Upper lobe of left lung (tissue), 6 donors: ENCODE data around the gene PAX2. TPM values are rescaled to one million over a fixed set of nuclear protein-coding genes. Genes with fewer than 3 reads are reported as not detected.

Source experiments
- ATAC-seq, 2 donors: fragments of 200-7000 bp; cut with Tn5 transposase; one replicate each; pipeline ENCODE4 v1.9.1; 2022; ENCODE audit warnings: mild to moderate bottlenecking in 2 of 2, moderate library complexity in 2 of 2; ENCODE audit not compliant: low FRiP score in 2 of 2
- DNase-seq, 2 donors: peaks; one replicate each; pipeline ENCODE4 v3.0.0-alpha.2; 2019 to 2020
- H3K27ac ChIP-seq, 4 donors: fragments of 200-600 bp; sonication (generic); one replicate each; pipeline ENCODE4 v1.5.1; 2016 to 2019
- H3K27me3 ChIP-seq, 4 donors: fragments of 200-600 bp; sonication (generic); one replicate each; pipeline ENCODE4 v1.5.1; 2017 to 2019
- H3K36me3 ChIP-seq, 4 donors: fragments of 200-600 bp; sonication (generic); one replicate each; pipeline ENCODE4 v1.5.1; 2016 to 2019
- H3K4me1 ChIP-seq, 4 donors: fragments of 200-600 bp; sonication (generic); one replicate each; pipeline ENCODE4 v1.5.1; 2018 to 2019
- H3K4me3 ChIP-seq, 4 donors: fragments of 200-600 bp; sonication (generic); one replicate each; pipeline ENCODE4 v1.5.1; 2017 to 2019; ENCODE audit warnings: mild to moderate bottlenecking in 2 of 4, moderate library complexity in 1 of 4
- H3K9me3 ChIP-seq, 4 donors: fragments of 200-600 bp; sonication (generic); one replicate each; pipeline ENCODE4 v1.5.1; 2018 to 2019
- EP300 ChIP-seq, 4 donors: sonication (generic); formaldehyde crosslinking; IDR thresholded peaks; one replicate each; pipeline ENCODE4 v1.5.1; 2017; ENCODE audit warnings: antibody characterized with exemption in 4 of 4, control low read depth in 2 of 4
- POLR2A ChIP-seq, 4 donors: fragments of 450-650 bp; IDR thresholded peaks; one replicate each; pipeline ENCODE4 v1.5.1; 2016 to 2017; ENCODE audit warnings: antibody characterized with exemption in 4 of 4, mild to moderate bottlenecking in 2 of 4
- POLR2AphosphoS5 ChIP-seq, 2 donors: sonication (generic); formaldehyde crosslinking; IDR thresholded peaks; one replicate each; pipeline ENCODE4 v1.5.1; 2017; ENCODE audit warnings: antibody characterized with exemption in 2 of 2
- WGBS, 2 donors: methylation state at CpG; one replicate each; pipeline ENCODE4 v1.1.5; 2017 to 2018; 5-methylcytosine and 5-hydroxymethylcytosine counted together
- total RNA-seq, 6 donors: library from RNA; depleted of rRNA in 4 of 6; stranded (reverse); fragments of >200 nt in 4 of 6; gene quantifications; one replicate each; pipeline versions ENCODE4 v1.1.0 to v1.2.1, GENCODE V29; 2016 to 2021
- TF ChIP-seq, protein P1 (sequence below), 6 experiments: fragments of 450-650 bp in 4 of 6; fragments of 200-600 bp in 2 of 6; sonication (generic) in 2 of 6; IDR thresholded peaks; one replicate each; pipeline ENCODE4 v1.5.1; 2016 to 2019; ENCODE audit warnings: antibody characterized with exemption in 6 of 6
- donor health status: DM: no; HTN: no; CAD: no; lungs with moderate emphysema.
- donor health status: DM: no; HTN: yes; CAD: no; lungs with severe emphysema.

PAX2 gene
- total RNA-seq, 6 donors from 2014 or later: 0.07 TPM; not detected in 5

DNA sequence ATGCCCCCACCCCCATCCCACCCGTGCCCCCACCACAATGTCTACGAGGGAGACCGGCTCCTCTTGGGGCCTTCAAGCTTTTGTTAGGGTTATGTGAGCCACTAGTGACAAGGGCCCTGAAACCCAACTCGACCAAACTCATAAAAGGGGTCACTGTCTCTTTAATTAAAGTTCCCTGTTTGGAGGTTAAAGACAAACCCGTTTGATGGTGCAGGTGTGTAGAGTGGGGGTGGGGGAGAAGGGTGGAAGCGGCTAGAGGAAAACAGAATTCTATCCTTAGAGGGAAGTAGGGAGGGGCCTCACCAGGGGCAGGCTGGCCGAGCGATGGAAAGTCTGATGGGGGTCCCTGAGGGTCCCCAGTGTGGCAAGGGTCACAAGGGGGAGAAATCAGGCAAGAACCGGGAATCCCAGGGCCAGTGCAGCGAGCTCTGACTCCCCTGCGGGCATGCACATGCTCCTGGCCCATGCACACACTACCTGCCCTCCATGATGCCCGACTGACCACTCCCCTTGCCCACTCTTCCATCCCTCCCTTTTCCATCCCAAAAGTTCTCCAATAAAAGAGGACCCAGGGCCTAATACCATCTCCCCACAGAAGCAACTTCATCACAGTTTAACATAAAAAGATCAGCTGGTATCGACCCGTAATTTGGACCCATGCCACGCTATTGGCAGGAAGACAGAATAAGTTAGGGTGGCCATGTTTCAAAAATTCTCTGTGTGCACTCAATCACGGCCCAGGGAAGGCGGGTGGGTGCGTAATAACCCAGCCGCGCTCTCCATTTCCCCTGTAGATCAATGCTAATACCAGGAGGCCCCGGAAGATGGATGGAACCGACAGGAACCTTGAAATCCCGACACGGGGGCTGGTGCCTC is 131.4 kb downstream of the PAX2 start:
- no peak for TF ChIP-seq POLR2A (IDR thresholded peaks at IDR 0.05)
- TF ChIP-seq, protein P1, sequence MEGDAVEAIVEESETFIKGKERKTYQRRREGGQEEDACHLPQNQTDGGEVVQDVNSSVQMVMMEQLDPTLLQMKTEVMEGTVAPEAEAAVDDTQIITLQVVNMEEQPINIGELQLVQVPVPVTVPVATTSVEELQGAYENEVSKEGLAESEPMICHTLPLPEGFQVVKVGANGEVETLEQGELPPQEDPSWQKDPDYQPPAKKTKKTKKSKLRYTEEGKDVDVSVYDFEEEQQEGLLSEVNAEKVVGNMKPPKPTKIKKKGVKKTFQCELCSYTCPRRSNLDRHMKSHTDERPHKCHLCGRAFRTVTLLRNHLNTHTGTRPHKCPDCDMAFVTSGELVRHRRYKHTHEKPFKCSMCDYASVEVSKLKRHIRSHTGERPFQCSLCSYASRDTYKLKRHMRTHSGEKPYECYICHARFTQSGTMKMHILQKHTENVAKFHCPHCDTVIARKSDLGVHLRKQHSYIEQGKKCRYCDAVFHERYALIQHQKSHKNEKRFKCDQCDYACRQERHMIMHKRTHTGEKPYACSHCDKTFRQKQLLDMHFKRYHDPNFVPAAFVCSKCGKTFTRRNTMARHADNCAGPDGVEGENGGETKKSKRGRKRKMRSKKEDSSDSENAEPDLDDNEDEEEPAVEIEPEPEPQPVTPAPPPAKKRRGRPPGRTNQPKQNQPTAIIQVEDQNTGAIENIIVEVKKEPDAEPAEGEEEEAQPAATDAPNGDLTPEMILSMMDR (IDR thresholded peaks at IDR 0.05): no peak
- no peak for TF ChIP-seq EP300 (IDR thresholded peaks at IDR 0.05)
- no peak for TF ChIP-seq POLR2AphosphoS5 (IDR thresholded peaks at IDR 0.05)

DNA sequence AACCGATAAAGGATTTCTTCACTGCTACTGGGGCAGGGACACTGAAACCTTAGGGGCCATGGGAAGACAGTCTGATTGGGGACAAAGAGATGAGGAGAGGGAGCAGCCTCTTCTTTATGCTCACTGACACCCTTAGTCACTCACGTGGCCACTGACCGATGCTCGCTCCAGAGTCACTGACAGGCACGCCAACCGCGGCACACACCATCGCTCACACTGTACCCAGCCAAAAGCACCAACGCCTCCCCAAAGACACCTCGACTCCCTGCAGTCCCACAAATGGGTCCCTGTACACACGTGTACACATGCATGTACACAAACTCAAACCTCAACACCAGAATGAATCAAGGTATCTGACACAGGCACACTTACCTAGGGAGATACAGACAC is 132.1 kb downstream of the PAX2 start:
- WGBS, 2 donors: 72 to 91% methylated on average over 10 to 11 of the region's 11 CpGs
- no peaks in the 10 kb centered on the region for H3K9me3 ChIP-seq
- peaks cover 0 to 11% (median 2%) of the 10 kb centered on the region in 4 donors for H3K4me1 ChIP-seq
- H3K27me3 ChIP-seq: no peaks in the 10 kb centered on the region
- no peak overlapping the region for H3K27ac ChIP-seq
- no peaks in the 10 kb centered on the region for H3K36me3 ChIP-seq
- no peak for ATAC-seq
- DNase-seq: no peak
- H3K4me3 ChIP-seq: no peak overlapping the region
- no peak for TF ChIP-seq POLR2AphosphoS5 (IDR thresholded peaks at IDR 0.05)
- TF ChIP-seq POLR2A (IDR thresholded peaks at IDR 0.05): no peak
- TF ChIP-seq, protein P1 (IDR thresholded peaks at IDR 0.05): no peak
- no peak for TF ChIP-seq EP300 (IDR thresholded peaks at IDR 0.05)

More for the DNA sequence above, 131.4 kb downstream of the PAX2 start:
- H3K9me3 ChIP-seq: no peaks in the 10 kb centered on the region
- ATAC-seq (no peak), DNase-seq (no peak)
- 59 to 62% methylated on average over 21 to 24 of the region's 24 CpGs for WGBS, 2 donors
- no peak overlapping the region for H3K27ac ChIP-seq
- no peaks in the 10 kb centered on the region for H3K27me3 ChIP-seq
- H3K4me1 ChIP-seq: peaks cover 0 to 11% (median 0%) of the 10 kb centered on the region in 4 donors
- no peaks in the 10 kb centered on the region for H3K36me3 ChIP-seq
- H3K4me3 ChIP-seq: no peak overlapping the region

- Histone ChIP-seq H3K4me1 (peaks cover 0 to 11% (median 5%) of the 10 kb centered on the region in 4 donors), H3K36me3 (no peaks in the 10 kb centered on the region), H3K27me3 (no peaks in the 10 kb centered on the region), H3K4me3 (no peak overlapping the region), H3K27ac (no peak overlapping the region), H3K9me3 (no peaks in the 10 kb centered on the region)
- 9 to 26% methylated on average over 3 to 5 of the region's 5 CpGs for WGBS, 2 donors
- ATAC-seq (peak in 1 of 2 donors; percentile 57), DNase-seq (no peak)
- TF ChIP-seq, protein P1 (IDR thresholded peaks at IDR 0.05): peak in 5 of 6 experiments; percentile 27 to 56 (median 44)
- no peak for TF ChIP-seq POLR2A (IDR thresholded peaks at IDR 0.05)
Observed at GRCh38 chr10:100878291-100878910, 133.0 kb downstream of the PAX2 start.

Other genes with a start within 250 kb of the PAX2 start
- gene SEC31B, start 225.7 kb upstream of the PAX2 start, total RNA-seq: 10 to 100 TPM in 3 of 6 donors, 1 to 10 TPM in 3; 3.6 to 43.0 (median 10.3) TPM
- gene NDUFB8, start 215.7 kb upstream of the PAX2 start, total RNA-seq: 100 to 1,000 TPM; 110 to 152 (median 137) TPM
- gene HIF1AN, start 209.6 kb upstream of the PAX2 start, total RNA-seq: 10 to 100 TPM in 4 of 6 donors, 1 to 10 TPM in 2; 7.2 to 34.6 (median 18.4) TPM
- gene SLF2, start 167.4 kb downstream of the PAX2 start, total RNA-seq: 10 to 100 TPM; 13.4 to 60.8 (median 28.2) TPM
- 10 to 100 TPM in 2 of 6 donors, 1 to 10 TPM in 4; 5.4 to 20.4 (median 8.5) TPM for gene SEMA4G, start 223.9 kb downstream of the PAX2 start, total RNA-seq
- 10 to 100 TPM; 40.2 to 72.1 (median 63.5) TPM for gene MRPL43, start 241.9 kb downstream of the PAX2 start, total RNA-seq
- gene TWNK, start 242.0 kb downstream of the PAX2 start, total RNA-seq: 1 to 10 TPM; 2.6 to 9.1 (median 5.8) TPM